Measurements from ENCODE around the gene CDK8. TPM values are rescaled to one million over a fixed set of nuclear protein-coding genes. Genes with fewer than 3 reads are reported as not detected.

Gene CDK8
- total and polyA plus RNA-seq, 2 experiments from 2014 or later: 13.6 to 24.0 TPM

- Histone ChIP-seq H3K79me2 (replicated peaks; ENCODE audit: insufficient read depth) (no peaks in the 10 kb centered on the region), H3F3A (replicated peaks; ENCODE audit: low read depth) (no peaks in the 10 kb centered on the region), H3K4me3 (no peak overlapping the region), H3K4me1 (ENCODE audit: insufficient read depth) (no peaks in the 10 kb centered on the region; the same call in 1 of the 2 replicates), H3K27ac (ENCODE audit: low read depth) (no peak overlapping the region), H4K20me1 (replicated peaks; ENCODE audit: insufficient read depth) (no peaks in the 10 kb centered on the region), H3K36me3 (ENCODE audit: insufficient read depth) (no peaks in the 10 kb centered on the region), H3K27me3 (ENCODE audit: insufficient read depth) (no peaks in the 10 kb centered on the region), H3K4me2 (no peak overlapping the region), H2AFZ (no peak overlapping the region), H3K9me2 (ENCODE audit: insufficient read depth) (no peaks in the 10 kb centered on the region)
- Mint-ChIP-seq H3K4me3 (no peak overlapping the region), H3K27ac (no peak overlapping the region; the same call in 1 of the 2 replicates), H3K9me3 (no peaks in the 10 kb centered on the region), H3K36me3 (ENCODE audit: low read depth) (peaks cover 1% of the 10 kb centered on the region; the same call in 2 of the 3 replicates), H3K27me3 (ENCODE audit: insufficient read depth, low read depth, poor library complexity) (peaks cover 3% of the 10 kb centered on the region), H3K4me1 (peaks cover 13% of the 10 kb centered on the region; the same call in 2 of the 3 replicates)
- TF ChIP-seq ZNF462 (CRISPR knock-in tag; IDR thresholded peaks at IDR 0.05) (no peak), EZH2phosphoT487 (IDR thresholded peaks at IDR 0.05; ENCODE audit: unreplicated experiment) (no peak), EZH2 (IDR thresholded peaks at IDR 0.05; ENCODE audit: low read depth, unreplicated experiment) (no peak), CTCF (conservative IDR thresholded peaks at IDR 0.05; ENCODE audit: low read depth in 2 of 2) (no peak), POLR2AphosphoS5 (IDR thresholded peaks at IDR 0.05; ENCODE audit: low read depth) (no peak), CREB1 (CRISPR knock-in tag; IDR thresholded peaks at IDR 0.05; ENCODE audit: low read depth) (no peak), JUNB (IDR thresholded peaks at IDR 0.05; ENCODE audit: unreplicated experiment) (no peak), NANOG (IDR thresholded peaks at IDR 0.05; ENCODE audit: borderline replicate concordance) (no peak), STAT1 (IDR thresholded peaks at IDR 0.05; ENCODE audit: unreplicated experiment) (no peak), REST (IDR thresholded peaks at IDR 0.05; ENCODE audit: unreplicated experiment) (no peak), ETS1 (IDR thresholded peaks at IDR 0.05) (no peak), ZNF331 (CRISPR knock-in tag; IDR thresholded peaks at IDR 0.05; ENCODE audit: low read depth) (no peak), ZNF114 (CRISPR knock-in tag; IDR thresholded peaks at IDR 0.05) (no peak)
- DNase-seq (ENCODE audit: low spot score): no peak
- ATAC-seq: no peak
These were observed 127.0 kb downstream of the CDK8 start for GRCh38 chr13:26380930-26381329.

Measured in GM23338 (cell line).